ENCODE measurements around the gene PTPRJ. TPM values are rescaled to one million over a fixed set of nuclear protein-coding genes. Genes with fewer than 3 reads are reported as not detected.

PTPRJ gene
- total RNA-seq, 1 donor from 2014 or later = 24.3 TPM

DNA sequence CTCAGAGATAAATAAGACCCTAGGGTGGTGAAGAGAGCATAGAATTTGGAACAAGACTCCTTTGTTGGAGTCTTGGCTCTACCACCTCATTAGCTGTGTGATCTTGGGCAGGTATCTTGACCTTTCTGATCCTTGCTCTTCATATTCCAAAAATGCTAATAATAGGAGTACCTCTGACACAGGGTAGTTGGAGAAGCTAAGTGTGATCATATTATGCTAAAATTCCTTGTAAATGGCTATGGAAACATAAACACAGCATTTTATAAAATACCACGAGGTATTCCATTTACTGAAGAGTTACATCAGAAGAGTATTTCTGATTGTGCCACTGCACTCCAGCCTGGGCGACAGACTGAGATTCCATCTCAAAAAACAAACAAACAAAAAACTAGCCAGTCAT is 9.4 kb downstream of the PTPRJ start:
- no peak overlapping the region for H3K27ac Mint-ChIP-seq (ENCODE audit: unreplicated experiment)
- H3K4me1 Mint-ChIP-seq = peaks cover 34% of the 10 kb centered on the region
- no peaks in the 10 kb centered on the region for H3K27me3 Mint-ChIP-seq (ENCODE audit: low read depth)
- no peak for DNase-seq (ENCODE audit: low read depth, low spot score)
- no peak overlapping the region for H3K4me3 Mint-ChIP-seq
- TF ChIP-seq, protein P1, sequence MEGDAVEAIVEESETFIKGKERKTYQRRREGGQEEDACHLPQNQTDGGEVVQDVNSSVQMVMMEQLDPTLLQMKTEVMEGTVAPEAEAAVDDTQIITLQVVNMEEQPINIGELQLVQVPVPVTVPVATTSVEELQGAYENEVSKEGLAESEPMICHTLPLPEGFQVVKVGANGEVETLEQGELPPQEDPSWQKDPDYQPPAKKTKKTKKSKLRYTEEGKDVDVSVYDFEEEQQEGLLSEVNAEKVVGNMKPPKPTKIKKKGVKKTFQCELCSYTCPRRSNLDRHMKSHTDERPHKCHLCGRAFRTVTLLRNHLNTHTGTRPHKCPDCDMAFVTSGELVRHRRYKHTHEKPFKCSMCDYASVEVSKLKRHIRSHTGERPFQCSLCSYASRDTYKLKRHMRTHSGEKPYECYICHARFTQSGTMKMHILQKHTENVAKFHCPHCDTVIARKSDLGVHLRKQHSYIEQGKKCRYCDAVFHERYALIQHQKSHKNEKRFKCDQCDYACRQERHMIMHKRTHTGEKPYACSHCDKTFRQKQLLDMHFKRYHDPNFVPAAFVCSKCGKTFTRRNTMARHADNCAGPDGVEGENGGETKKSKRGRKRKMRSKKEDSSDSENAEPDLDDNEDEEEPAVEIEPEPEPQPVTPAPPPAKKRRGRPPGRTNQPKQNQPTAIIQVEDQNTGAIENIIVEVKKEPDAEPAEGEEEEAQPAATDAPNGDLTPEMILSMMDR (conservative IDR thresholded peaks at IDR 0.05) = no peak
- no peaks in the 10 kb centered on the region for H3K9me3 Mint-ChIP-seq
- H3K36me3 Mint-ChIP-seq (ENCODE audit: low read depth) = no peaks in the 10 kb centered on the region

DNA sequence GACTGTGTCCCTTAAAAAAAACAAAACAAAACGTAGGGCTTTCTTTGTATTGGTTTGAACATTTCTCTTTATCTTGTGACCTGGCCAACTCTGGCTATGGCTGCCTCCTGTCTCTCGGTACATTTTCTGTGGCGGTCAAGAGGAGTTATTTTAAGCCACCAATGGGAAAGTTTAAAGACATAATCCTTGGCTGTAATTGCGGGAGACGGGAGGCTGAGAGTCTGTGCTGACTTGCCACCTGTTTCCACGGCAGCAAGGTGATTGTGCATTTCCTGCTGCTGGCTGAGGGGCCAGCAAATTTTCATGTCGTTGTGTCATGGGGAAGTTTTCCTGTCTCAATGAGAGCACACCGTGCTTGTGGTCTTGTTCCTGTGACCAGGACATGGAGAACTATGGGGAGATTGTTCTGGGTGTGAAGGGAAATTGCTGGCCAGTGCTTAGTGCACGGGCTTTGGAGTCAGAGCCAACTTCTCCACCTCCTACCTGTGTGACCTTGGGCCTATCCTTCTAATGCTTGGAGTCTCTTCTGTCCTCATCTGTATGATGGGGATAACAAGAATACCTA is 11.0 kb downstream of the PTPRJ start:
- Mint-ChIP-seq H3K4me3 (peak overlapping the region; percentile 28), H3K4me1 (peaks cover 37% of the 10 kb centered on the region), H3K27ac (ENCODE audit: unreplicated experiment) (no peak overlapping the region), H3K9me3 (no peaks in the 10 kb centered on the region), H3K36me3 (ENCODE audit: low read depth) (no peaks in the 10 kb centered on the region), H3K27me3 (ENCODE audit: low read depth) (no peaks in the 10 kb centered on the region)
- TF ChIP-seq, protein P1 (conservative IDR thresholded peaks at IDR 0.05) = no peak
- no peak for DNase-seq (ENCODE audit: low read depth, low spot score)

GRCh38 chr11:47991894-47992293 is 11.5 kb downstream of the PTPRJ start:
- H3K9me3 Mint-ChIP-seq = no peaks in the 10 kb centered on the region
- H3K36me3 Mint-ChIP-seq (ENCODE audit: low read depth) = no peaks in the 10 kb centered on the region
- H3K27ac Mint-ChIP-seq (ENCODE audit: unreplicated experiment) = no peak overlapping the region
- TF ChIP-seq, protein P1 (conservative IDR thresholded peaks at IDR 0.05) = no peak
- no peaks in the 10 kb centered on the region for H3K27me3 Mint-ChIP-seq (ENCODE audit: low read depth)
- DNase-seq (ENCODE audit: low read depth, low spot score) = no peak
- peaks cover 36% of the 10 kb centered on the region for H3K4me1 Mint-ChIP-seq
- no peak overlapping the region for H3K4me3 Mint-ChIP-seq

- Mint-ChIP-seq H3K9me3 (no peaks in the 10 kb centered on the region), H3K27me3 (ENCODE audit: low read depth) (no peaks in the 10 kb centered on the region), H3K36me3 (ENCODE audit: low read depth) (no peaks in the 10 kb centered on the region), H3K4me1 (peaks cover 31% of the 10 kb centered on the region), H3K4me3 (no peak overlapping the region), H3K27ac (ENCODE audit: unreplicated experiment) (no peak overlapping the region)
- no peak for DNase-seq (ENCODE audit: low read depth, low spot score)
- TF ChIP-seq, protein P1 (conservative IDR thresholded peaks at IDR 0.05) = no peak
Observed at GRCh38 chr11:47992959-47993820, 12.8 kb downstream of the PTPRJ start.

- no peak for DNase-seq (ENCODE audit: low read depth, low spot score)
- Mint-ChIP-seq H3K9me3 (no peaks in the 10 kb centered on the region), H3K4me1 (peaks cover 39% of the 10 kb centered on the region), H3K27me3 (ENCODE audit: low read depth) (no peaks in the 10 kb centered on the region), H3K27ac (ENCODE audit: unreplicated experiment) (no peak overlapping the region), H3K36me3 (ENCODE audit: low read depth) (no peaks in the 10 kb centered on the region), H3K4me3 (no peak overlapping the region)
- TF ChIP-seq, protein P1 (conservative IDR thresholded peaks at IDR 0.05) = no peak
Observed at GRCh38 chr11:47994417-47994816, 14.1 kb downstream of the PTPRJ start.
